NCI-H1417 treated with DMSO at 0.1 percent for 48 hours (cell line): ENCODE data around the gene FAAP100.
A peak's percentile ranks its signal among the peaks of the same experiment; 100 is the strongest.

Experiments
- DNase-seq: peaks from one replicate; lab custom pipeline; 2025; lab: John Stamatoyannopoulos, UW

The FAAP100 gene

DNA sequence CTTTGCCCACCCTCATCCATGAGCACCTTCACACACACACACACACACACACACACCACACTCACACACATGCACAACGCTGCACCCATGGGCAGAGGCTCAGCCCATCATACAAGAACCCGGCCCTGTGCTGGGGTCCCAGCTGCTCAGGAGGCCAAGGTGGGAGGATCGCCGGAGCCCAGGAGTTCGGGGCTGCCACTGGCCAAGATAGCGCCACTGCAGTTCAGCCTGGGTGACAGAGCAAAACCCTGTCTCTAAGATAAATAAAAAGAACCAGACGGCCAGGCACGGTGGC is 27.3 kb downstream of the FAAP100 start:
- DNase-seq: no peak

DNA sequence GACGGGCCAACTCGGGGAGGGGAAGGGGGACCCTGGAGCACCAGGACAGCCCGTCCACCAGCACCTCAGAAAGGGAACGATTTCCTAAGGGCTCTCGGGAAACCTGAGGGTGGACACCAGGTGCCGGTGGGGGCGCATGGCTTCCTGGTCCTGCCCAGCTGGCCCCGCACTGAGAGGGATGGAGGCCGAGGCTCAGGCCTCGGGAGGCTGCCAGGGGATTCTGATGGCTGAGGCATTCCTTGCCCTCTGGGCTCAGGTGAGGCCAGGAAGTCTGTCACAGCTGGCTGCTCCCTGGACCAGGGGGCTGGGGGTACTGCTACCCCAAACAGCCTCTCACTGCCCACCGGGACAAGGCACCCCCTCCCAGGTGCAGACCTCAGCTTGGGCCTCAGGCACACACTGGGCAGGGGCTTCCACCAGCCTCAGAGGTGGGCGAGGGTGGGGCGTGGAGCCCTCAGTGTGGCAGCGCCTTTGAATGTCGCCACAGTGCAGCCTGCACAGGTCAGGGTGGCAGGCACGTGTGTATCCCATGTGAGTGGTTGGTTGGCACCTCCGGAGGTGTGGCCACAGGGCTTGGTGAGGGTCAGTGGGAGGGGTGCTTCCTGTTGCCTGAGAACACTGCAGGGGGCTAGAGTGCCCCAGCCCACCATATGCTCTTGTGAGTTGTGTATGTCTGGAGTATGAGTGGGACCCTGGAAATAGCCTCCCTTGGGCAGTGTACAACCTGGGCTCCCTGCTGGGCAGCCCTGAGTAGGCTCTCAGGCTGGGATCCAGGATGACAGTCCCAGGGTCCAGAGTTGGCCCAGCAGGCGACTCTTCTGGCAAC is 27.9 kb downstream of the FAAP100 start:
- no peak for DNase-seq

DNA sequence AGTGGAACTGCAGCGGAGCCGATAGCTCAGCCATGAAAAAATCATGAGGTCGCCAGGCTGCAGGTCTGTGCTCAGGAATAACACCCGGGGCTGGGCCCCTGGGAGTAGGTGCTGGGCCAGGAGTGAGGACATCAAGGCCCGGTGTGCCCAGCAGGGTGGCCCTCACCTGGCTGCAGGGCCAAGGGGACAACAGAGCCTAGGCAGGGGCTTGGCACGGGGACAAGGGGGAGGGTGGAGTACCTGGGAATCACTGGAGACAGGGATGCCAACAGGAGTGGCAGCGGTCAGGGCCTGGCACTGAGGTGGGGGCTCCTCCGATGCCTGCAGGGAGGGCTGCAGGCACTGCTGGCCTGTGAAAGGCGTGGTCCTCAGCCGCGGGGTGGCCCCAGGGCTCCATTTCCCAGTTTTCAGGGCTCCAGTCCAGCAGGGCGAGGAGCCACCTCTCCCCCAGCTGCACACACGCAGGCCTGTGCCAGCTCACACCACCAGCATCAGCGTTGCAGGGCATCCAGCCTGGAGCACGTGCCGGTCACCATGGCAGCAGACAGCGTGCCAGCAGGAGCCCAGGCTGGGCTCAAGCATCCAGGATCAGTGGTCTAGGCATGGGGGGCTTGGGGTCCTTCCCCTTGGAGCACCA is 28.6 kb downstream of the FAAP100 start:
- DNase-seq: peak; percentile 20

DNA sequence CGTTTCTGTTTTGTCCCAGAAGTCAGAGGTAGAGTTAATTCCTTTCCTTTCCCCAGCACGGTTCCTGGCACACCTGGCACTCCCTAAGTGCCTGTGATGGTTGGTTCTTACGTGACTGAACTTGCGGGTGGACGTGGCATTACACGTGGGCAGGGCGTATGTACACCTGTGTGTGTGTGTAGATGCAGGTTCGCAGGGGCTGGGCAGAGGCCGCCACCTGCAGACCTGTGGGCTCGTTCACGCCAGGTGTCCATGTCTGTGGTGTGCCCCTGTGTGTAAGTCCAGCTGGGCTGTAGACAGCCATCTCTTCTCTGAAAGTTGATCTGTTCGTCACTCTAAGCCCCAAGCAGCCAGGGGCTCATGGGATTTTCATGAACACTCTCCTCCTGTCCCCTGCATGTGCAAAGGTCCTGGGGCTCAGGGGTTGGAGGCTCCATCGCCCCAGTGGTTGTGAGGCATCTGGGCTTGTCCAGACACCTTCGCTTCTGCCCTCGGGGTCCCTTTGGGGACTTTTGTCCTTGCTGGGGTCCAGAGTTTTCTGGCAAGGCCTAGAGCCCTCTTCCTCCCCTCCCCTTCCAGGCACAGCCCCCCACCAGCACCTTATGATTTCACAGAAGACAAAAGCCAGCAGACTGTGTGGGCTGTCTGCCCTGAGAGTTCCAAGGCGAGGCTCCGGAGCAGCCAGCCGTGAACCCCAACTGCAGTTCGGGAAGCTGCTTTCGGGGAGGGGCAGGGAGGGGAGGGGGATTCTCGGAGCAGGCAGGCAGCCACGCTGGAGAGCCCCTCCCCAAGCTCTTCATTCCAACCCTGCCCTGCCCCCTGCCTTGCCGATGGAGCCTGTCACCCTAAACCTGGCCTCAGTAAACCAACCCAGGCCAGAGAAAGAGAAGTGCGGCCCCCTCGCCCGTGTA is 29.4 kb downstream of the FAAP100 start:
- no peak for DNase-seq

DNA sequence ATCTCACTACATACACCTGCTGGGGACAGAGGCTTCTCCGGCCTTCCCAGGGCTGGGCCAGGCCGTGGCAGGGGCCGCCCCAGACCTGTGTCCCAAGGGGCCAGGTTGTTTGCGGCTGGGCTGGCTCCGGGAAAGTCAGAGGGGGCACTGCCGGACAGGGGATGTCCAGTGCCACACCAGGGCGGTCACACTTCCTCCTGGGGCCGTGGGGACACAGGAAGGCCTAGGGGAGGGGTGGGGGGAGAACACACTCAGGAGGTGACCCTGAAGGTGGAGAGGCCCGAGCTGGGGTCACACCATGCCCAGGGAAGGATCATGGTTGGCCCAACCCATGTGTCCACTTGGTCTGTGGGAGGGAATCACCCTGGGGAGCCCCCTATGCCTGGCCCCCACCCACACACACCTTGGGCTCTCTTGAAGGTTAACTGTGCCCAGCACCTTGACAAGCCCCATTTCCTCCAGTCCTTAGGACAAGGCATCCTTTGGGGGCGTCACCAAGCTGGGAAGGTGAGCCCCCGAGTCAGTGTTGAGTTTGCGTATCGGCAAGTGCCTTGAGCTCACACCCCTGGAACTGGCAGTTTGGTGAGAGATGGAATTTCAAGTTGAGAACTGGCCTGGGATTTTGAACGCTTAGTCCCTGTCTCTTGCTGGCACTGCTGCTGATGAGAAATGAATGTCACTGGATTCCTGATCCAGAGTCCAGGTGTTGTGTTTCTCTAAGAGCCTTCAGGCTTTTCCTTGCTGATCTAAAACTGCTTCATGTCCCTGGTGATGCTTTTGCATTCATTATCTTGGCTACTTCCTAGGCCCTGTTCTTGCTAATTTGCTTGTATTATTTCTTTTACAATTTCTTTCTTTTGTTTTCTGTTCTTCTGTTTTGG is 31.9 kb downstream of the FAAP100 start:
- no peak for DNase-seq

DNA sequence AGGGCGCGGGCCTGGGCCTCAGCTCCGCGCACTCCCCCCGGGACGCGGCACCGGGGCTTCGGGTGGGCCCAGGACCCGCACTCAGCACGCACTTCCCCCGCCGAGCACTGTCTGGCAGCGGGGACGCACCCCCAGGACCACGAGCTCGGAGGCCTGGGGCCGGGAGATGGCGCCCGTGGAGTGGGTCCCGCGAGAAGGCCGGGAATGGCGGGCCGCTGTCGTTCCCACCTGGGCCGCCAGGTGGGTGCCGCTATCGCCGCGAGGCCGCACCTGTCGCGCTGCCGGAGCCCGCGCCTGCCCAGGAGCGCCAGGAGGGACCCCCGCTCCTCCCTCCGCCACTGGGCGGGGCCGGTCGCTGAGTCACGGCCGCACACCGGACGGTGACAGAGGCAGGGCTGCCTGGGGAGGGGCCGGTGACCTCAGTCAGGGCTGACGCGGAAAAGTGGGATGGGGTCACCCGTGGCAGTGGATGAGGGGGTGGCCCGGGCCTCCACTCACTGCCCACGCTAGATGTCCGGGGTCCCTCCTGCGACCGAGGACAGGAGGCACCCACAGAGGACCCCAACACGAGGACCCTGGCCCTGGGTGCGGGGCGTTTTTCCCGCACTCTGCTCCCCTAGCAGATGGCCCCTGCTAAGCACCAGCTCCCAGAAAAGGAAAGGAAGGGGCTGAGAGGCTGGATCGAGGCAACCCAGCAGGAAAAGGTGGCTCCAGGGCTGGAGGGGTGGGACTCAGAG is 32.7 kb downstream of the FAAP100 start:
- no peak for DNase-seq

DNA sequence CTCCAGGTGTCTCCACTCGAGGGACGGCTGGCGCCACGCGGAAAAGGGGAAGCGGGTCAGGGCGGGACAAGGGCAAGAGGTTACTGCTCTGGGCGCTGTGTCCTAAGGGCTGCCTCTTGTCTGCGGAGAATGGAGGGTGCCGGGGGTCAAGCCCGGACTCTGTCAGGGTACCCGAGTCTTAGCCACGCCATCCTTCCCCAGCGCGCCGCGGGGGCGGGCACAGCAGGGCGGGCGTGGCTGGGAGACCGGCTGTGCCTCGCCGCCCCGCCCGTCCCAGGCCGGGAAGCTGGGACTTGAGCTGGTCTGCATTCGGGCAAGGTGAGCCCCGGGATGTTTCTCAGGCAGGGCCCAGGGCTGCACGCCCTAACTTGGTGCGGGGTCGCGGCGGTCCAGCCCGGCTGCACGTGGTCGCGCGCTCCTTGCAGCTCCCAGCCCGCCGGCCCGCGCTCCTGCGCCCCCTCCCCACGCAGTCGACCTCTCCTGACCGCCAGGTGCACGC is 33.3 kb downstream of the FAAP100 start:
- DNase-seq: no peak

DNA sequence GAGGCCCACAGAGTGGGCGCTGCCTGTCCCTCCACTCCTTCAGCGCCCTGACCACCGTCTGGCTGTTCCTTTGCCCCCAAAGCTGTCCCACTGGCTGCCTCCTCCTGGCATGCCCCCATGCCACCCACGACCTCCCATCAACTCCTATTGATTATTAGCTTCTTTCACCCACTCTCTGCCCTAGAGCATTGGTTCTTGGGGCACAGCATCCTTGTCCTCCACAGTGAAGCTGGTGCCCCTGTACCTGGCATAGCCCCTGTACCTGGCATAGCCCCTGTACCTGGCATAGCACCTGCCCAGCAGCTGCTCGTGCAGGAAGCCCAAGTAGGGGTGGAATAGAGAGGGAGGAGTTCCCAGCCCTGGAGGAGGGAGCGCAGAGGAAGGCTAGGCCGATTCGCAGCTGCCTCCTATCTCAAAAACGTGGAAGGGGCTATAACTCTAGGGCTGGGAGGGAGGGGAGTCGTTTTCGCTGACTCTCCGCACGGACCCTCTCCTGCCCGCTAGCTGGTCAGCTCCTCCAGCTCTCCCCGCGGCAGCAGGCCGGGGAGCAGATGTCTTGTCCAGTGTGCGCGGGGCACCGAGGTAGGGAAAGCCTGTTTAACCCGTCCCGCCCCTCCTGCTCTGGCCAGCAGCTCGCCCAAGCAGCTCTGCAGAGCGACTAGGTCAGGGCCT is 33.9 kb downstream of the FAAP100 start:
- no peak for DNase-seq

DNA sequence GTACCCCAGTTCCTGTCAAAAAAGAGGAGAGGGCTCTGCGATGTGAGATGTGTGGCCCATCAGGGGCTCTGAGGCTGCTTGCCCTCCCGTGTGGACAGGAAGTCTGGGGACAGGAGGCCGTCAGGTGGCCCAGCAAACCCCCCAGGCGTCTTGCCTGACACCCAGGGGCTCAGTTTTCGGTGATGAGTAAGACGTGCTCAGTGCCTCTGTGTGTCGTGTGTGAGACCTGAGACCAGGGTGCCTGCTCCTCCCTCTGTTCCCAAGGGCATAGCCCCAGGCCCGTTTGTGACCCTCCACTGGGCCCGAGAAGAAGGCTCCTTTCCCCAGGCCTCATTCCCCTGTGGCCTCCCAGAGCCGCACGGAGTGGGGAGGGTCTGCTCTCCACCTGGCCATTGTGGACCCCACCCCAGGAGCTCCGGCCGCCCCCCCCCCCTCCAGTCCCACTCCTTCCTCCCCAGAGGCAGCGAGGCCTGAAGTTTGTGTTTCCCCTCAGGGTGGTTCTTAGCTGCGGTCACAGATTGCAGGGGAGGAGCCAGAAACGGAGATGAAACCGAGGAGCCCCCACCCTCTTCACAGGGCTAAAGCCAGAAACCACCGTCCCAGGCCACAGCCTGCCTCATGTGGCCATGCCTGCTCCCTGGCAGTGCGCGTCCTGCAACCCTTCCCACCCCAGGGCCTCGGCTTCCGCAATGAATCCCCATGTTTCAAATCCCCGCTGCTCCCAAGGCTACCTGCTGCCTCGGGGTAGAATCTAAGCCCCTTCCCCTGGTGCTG is 34.6 kb downstream of the FAAP100 start:
- DNase-seq: no peak

DNA sequence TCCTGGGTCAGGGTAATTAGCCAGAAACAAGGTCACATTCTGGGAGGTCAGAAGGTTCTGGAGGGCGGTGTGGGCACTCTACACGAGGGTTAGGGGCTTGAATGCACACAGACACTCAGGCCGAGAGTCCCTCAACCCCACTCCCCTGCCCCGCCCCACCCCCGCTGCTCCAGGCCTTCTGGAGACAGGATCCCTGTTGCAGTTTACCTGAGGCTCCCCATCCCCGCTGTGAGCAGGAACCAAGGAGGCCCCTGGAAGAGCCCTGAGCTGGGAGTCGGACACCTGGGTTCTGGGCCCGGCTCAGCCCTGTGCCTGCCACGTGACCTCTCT is 35.2 kb downstream of the FAAP100 start:
- DNase-seq: no peak

DNA sequence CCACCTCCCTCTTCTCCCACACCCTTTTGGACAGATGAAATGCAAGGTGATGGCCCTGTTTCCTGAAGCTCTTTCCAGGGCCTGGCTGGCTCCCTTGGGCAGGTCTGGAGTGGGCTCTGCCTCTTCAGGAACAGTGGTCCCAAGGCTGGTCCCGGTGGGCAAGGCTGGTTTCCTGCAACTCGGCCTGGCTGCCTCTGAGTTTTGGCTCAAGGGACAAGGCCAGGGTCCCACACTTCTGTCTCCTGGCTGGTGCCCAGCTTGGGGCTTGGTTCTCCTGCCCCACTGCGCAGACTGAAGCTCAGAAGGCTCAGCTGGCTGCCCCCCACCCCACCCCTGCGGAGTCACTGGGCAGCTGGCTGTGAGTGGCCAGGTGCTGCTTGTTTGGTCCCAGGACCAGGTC is 35.7 kb downstream of the FAAP100 start:
- DNase-seq: no peak

DNA sequence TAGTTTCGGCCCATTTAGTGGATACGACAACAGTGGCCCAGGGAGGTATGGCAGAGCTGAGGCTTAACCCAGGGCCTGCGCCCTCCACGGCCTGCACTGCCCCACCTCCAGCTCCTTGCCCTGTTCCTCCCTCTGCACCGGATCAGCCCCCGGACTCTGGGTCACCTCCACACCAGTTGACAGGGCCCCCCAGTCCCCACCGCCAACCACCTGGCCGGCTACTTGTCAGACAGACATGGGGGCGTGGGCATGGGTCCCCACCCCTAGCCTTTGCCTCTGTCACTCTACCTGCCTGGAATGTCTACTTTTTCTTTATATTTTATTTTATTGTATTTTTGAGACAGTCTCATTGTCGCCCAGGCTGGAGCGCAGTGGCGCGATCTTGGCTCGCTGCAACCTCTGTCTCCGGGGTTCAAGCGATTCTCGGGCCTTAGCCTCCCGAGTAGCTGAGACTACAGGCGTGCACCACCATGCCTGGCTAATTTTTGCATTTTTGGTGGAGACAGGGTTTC is 36.6 kb downstream of the FAAP100 start:
- no peak for DNase-seq

DNA sequence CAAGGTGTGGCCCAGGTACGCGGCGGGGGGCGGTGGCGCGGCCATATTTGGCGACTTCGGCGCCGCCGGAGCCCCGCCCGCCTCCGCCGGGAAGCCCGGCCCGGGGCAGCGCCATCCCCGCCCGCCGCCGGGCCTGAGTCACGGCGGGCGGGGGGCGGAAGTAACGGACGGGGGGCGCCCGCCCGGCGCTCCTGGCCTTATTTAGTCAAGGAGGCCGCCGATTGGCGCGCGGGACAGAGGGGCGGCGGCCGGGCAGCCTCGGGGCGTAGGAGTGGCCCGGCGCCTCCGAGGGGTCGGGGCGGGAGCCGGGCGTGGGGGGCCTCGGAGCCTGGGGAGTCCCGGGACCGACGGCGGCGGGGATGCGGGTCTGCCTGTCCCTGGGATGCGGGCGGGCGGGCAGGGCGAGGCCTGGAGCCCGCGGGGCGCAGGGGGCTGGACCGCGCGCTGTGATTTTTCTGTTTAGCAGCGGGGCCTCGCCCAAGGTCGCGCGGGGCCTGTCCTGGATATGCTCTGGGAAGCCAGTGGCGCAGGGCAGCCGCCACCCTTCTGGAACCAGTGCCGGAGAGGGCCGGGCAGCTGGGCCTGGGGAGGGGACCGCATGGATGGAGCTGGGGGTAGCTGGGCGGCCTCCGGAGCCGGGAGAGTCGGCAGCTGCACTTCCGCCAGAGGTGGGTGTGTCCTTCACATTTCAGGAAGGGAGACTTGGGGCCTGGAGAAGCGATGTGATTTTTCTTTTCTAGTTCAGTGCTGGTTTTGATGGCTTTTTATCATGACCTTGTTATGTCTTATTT is 37.2 kb downstream of the FAAP100 start:
- DNase-seq: no peak

DNA sequence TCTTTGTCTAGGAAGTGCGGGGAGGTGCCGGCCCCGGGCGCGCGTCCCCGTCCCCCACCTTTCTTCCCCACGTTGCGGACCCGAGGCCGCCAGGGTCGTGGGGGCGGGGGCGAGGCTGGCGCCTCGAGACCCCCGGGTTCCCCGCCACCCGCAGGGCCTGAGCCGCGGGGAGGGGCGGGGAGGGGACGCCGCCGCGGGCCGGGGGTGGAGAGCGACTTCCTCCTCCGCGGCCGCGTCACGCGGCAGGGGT is 37.7 kb downstream of the FAAP100 start:
- DNase-seq: no peak

DNA sequence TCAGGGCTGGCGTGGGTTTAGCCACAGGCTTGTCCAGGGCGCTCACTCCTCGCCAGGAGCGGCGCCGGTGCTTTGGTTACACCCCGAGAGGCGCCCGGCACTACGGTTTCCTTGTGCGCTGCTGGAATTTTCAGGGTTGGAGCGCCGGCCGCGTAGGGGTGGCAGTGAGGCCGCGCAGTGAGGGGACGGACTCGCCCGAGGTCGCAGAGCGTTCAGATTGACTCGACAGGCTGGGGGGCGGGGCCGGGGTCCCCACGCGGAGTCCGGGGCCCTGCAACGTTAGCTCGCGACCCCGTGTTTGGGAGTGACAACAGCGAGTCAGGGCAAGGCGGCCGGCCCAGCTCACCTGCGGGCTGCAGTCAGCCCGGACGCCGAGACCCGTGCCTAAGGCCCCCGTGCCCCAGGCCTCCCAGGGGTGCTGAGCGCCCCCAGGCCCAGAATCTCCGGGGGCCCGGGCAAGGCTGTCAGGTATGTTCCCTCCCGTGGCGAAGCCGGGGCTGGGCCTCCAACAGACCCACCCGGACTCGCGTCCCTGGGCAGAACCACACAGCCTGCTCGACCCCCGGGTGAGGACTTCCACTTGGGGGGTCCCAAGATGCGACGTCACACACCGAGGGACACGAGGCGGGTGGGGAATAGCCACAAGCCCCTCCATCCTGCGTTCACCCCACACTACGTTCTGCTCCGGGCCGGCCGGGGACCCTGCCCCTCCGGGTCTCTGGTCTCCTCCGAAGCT is 38.2 kb downstream of the FAAP100 start:
- no peak for DNase-seq

DNA sequence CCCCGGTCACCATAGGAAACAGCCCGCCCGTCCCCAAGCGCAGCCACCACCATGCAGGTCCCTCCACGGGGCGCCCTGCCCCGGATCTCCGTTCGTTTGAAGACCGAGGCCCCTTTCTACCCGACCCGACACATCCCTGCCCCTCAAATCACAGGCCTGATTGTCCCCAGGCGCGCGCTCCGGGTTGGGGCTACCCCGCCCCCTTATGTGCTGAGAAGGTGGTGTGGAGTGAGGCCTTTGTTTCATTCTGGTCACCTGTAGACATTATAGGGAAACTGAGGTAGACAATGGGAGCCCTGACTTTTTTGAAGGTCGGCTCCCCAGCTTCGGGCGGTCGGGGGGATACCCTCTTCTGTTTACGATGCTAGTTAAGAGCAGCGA is 38.8 kb downstream of the FAAP100 start:
- peak; percentile 29 for DNase-seq

DNA sequence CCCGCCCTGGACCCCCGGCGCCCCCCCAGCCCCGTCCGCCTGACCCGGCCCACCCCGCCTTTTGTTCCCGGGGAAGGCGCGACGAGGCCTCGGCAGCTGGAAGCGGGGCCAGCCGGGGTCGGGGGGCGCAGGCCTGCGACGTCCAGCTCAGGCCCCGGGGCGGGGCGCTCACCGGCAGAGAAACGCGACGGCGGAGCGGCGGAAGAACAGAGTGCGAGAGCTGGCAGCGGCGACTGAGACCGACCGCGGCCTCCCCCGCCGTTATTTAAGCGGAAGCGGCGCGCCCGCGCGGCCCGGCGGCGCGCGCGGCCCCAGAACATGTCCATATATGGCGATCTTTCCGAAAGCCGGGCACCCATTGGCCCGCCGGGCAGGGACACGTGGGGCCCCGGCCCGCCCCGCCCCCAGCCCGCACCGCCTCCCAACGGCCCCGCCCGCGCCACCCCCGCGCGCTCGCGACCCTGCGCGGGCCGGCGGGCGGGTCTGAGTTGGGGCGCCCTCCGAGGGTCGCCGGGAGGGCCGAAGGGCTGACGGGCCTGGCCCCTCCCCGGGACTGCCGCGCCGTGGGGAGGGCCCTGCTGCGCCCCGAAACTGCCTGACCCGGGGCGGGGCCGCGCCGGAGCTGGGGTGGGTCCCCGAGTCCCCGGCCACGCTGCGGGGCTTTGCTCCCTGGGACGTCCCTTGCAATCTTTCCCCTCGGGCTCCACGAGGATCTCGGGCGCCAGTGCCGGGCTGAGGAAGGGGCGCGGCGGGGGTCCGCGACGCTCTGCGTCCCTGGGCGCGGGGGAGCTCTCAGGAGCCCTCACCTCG is 39.4 kb downstream of the FAAP100 start, which contains the start of gene ACTG1:
ACTG1 (minus strand) TSS at position 238 of the 810 bp plus-strand sequence. CDS start 445 bp downstream, outside the sequence.
- peak; percentile 82 for DNase-seq
